HCT116 (cell line): ENCODE measurements around the gene IRAK4. TPM values are rescaled to one million over a fixed set of nuclear protein-coding genes. Genes with fewer than 3 reads are reported as not detected.

ENCODE experiments used
- ATAC-seq: fragments of 200-7000 bp; cut with Tn5 transposase; 2 replicates; pipeline ENCODE4 v1.9.1; 2020; ENCODE audit warnings: mild to moderate bottlenecking, moderate library complexity
- BruUV-seq: library from RNA; stranded (reverse); fragments of 400-500 nt; replicated peaks from 2 replicates; lab custom pipeline; 2021; lab: Mats Ljungman, UMichigan
- CTCF ChIA-PET: fragments of 300-600 bp; sonication (Branson Sonifier 250); formaldehyde crosslinking; loops from one replicate; lab custom pipeline; 2021; ENCODE audit warnings: antibody characterized with exemption; lab: Charles Lee
- POLR2A ChIA-PET: fragments of 300-600, 350-600 bp; sonication (Branson Sonifier 250); formaldehyde crosslinking; loops from one replicate; lab custom pipeline; 2021; ENCODE audit warnings: antibody characterized with exemption; lab: Charles Lee
- RAD21 ChIA-PET, 2 experiments: fragments of 300-600 bp; sonication (Branson Sonifier 250); formaldehyde crosslinking; loops; one replicate each; lab custom pipeline; 2023; ENCODE audit warnings: low total read pairs in 2 of 2; ENCODE audit not compliant: uncharacterized antibody in 2 of 2, unreplicated experiment in 2 of 2, low non-redundant PET in 1 of 2; lab: Charles Lee
- DNase-seq: peaks from one replicate; pipeline ENCODE4 v3.0.0-alpha.2; 2010; ENCODE audit warnings: low read depth, low spot score
- H2AFZ ChIP-seq: fragments of 200-600 bp; shearing (Covaris generic), sonication (generic); 2 replicates; pipeline ENCODE4 v1.6.1; 2017; ENCODE audit warnings: low read depth, mixed run types, mixed read lengths, antibody characterized with exemption, low read length; ENCODE audit not compliant: poor library complexity, severe bottlenecking
- H3K27ac ChIP-seq: 2 replicates; pipeline ENCODE4 v1.5.1; 2012; ENCODE audit warnings: low read depth, low read length
- H3K27me3 ChIP-seq: fragments of 200-600 bp; sonication (generic); 2 replicates; pipeline ENCODE4 v1.6.1; 2016; ENCODE audit warnings: mixed run types, low read length, mixed read lengths; ENCODE audit not compliant: insufficient read depth
- H3K36me3 ChIP-seq, 2 experiments: fragments of 200-500 bp in 1 of 2; fragments of 200-600 bp in 1 of 2; sonication (Bioruptor generic) in 1 of 2; sonication (generic) in 1 of 2; 2 replicates each; pipeline versions ENCODE4 v1.5.1 to v1.6.1; 2014 to 2016; ENCODE audit warnings: low read length in 2 of 2, inconsistent platforms in 1 of 2, mixed read lengths in 1 of 2, mixed run types in 1 of 2; ENCODE audit not compliant: insufficient read depth in 2 of 2, control insufficient read depth in 1 of 2
- H3K4me1 ChIP-seq, 2 experiments: fragments of 200-600 bp in 1 of 2; sonication (generic) in 1 of 2; 2 replicates each; pipeline versions ENCODE4 v1.5.1 to v1.6.1; 2012 to 2017; ENCODE audit warnings: low read length in 2 of 2, inconsistent platforms in 1 of 2, mild to moderate bottlenecking in 1 of 2, mixed read lengths in 1 of 2, mixed run types in 1 of 2, moderate library complexity in 1 of 2; ENCODE audit not compliant: insufficient read depth in 2 of 2, control insufficient read depth in 1 of 2
- H3K4me2 ChIP-seq: fragments of 200-600 bp; sonication (generic); 2 replicates; pipeline ENCODE4 v1.6.1; 2017; ENCODE audit warnings: mixed run types, low read length, mixed read lengths
- H3K4me3 ChIP-seq, 2 experiments: fragments of 200-600 bp in 1 of 2; sonication (generic) in 1 of 2; replicated peaks in 1 of 2; 2 replicates each; pipeline ENCODE4 v1.5.1; 2011 to 2016; ENCODE audit warnings: low read length in 2 of 2, control low read depth in 1 of 2, low read depth in 1 of 2, mild to moderate bottlenecking in 1 of 2, mixed read lengths in 1 of 2, mixed run types in 1 of 2
- H3K79me2 ChIP-seq: fragments of 200-600 bp; sonication (generic); 2 replicates; pipeline ENCODE4 v1.6.1; 2017; ENCODE audit warnings: mild to moderate bottlenecking, mixed run types, low read length, moderate library complexity, mixed read lengths; ENCODE audit not compliant: insufficient read depth
- H3K9ac ChIP-seq: fragments of 200-600 bp; sonication (generic); 2 replicates; pipeline ENCODE4 v1.6.1; 2016; ENCODE audit warnings: low read length, mixed read lengths
- H3K9me2 ChIP-seq: fragments of 200-600 bp; sonication (generic), shearing (Covaris generic); 2 replicates; pipeline ENCODE4 v1.6.1; 2017; ENCODE audit warnings: mixed run types, mild to moderate bottlenecking, moderate library complexity; ENCODE audit not compliant: insufficient read depth
- H3K9me3 ChIP-seq, 2 experiments: fragments of 200-500 bp in 1 of 2; fragments of 200-600 bp in 1 of 2; sonication (Bioruptor generic) in 1 of 2; sonication (generic) in 1 of 2; 2 replicates each; pipeline ENCODE4 v1.6.1; 2014 to 2017; ENCODE audit warnings: low read length in 2 of 2, mixed read lengths in 2 of 2, inconsistent platforms in 1 of 2, low read depth in 1 of 2, mild to moderate bottlenecking in 1 of 2, mixed run types in 1 of 2, moderate library complexity in 1 of 2; ENCODE audit not compliant: control insufficient read depth in 1 of 2, insufficient read depth in 1 of 2
- H4K20me1 ChIP-seq: fragments of 200-600 bp; sonication (generic), shearing (Covaris generic); 2 replicates; pipeline ENCODE4 v1.6.1; 2017; ENCODE audit warnings: mixed run types, mild to moderate bottlenecking, moderate library complexity; ENCODE audit not compliant: insufficient read depth
- ELF1 ChIP-seq: IDR thresholded peaks from 2 replicates; pipeline ENCODE4 v1.6.1; 2012; ENCODE audit warnings: low read depth, borderline replicate concordance
- EZH2 ChIP-seq: fragments of 200-600 bp; sonication (generic); IDR thresholded peaks from 2 replicates; pipeline ENCODE4 v1.6.1; 2017; ENCODE audit warnings: antibody characterized with exemption, mixed run types
- EZH2phosphoT487 ChIP-seq: fragments of 200-600 bp; IDR thresholded peaks from 2 replicates; pipeline ENCODE4 v1.6.1; 2018; ENCODE audit warnings: antibody characterized with exemption, borderline replicate concordance
- FOSL1 ChIP-seq: IDR thresholded peaks from 2 replicates; pipeline ENCODE4 v1.6.1; 2012; ENCODE audit warnings: low read depth
- POLR2AphosphoS5 ChIP-seq: IDR thresholded peaks from 2 replicates; pipeline ENCODE4 v1.6.1; 2011; ENCODE audit warnings: mild to moderate bottlenecking, low read depth, low read length, moderate library complexity
- SP1 ChIP-seq: IDR thresholded peaks from 2 replicates; pipeline ENCODE4 v1.6.1; 2012; ENCODE audit warnings: low read depth
- ZBTB33 ChIP-seq: IDR thresholded peaks from 2 replicates; pipeline ENCODE4 v1.6.1; 2011; ENCODE audit warnings: mild to moderate bottlenecking, low read length, moderate library complexity; ENCODE audit not compliant: insufficient replicate concordance; ENCODE audit errors: extremely low read depth
- intact Hi-C: fragments of 100-400 bp; cut with micrococcal nuclease; formaldehyde crosslinking; loops from 2 replicates; pipeline ENCODE4 v1.10.0; 2022
- total RNA-seq: library from RNA; stranded (reverse); gene quantifications from one replicate; pipeline ENCODE4 v1.2.1, GENCODE V29; 2021; ENCODE audit not compliant: unreplicated experiment
- TF ChIP-seq, protein P1 (sequence below), 3 experiments: fragments of 200-600 bp in 1 of 3; sonication (generic) in 1 of 3; IDR thresholded peaks in 2 of 3; conservative IDR thresholded peaks in 1 of 3; 2 replicates each; pipeline ENCODE4 v1.5.1; 2012 to 2017; ENCODE audit warnings: low read depth in 2 of 3, low read length in 2 of 3, antibody characterized with exemption in 1 of 3, borderline replicate concordance in 1 of 3, control low read depth in 1 of 3, mild to moderate bottlenecking in 1 of 3, mixed read lengths in 1 of 3, mixed run types in 1 of 3, moderate library complexity in 1 of 3; ENCODE audit not compliant: insufficient read depth in 1 of 3

The IRAK4 gene
- total RNA-seq, 1 experiment from 2014 or later: 6.9 TPM

DNA sequence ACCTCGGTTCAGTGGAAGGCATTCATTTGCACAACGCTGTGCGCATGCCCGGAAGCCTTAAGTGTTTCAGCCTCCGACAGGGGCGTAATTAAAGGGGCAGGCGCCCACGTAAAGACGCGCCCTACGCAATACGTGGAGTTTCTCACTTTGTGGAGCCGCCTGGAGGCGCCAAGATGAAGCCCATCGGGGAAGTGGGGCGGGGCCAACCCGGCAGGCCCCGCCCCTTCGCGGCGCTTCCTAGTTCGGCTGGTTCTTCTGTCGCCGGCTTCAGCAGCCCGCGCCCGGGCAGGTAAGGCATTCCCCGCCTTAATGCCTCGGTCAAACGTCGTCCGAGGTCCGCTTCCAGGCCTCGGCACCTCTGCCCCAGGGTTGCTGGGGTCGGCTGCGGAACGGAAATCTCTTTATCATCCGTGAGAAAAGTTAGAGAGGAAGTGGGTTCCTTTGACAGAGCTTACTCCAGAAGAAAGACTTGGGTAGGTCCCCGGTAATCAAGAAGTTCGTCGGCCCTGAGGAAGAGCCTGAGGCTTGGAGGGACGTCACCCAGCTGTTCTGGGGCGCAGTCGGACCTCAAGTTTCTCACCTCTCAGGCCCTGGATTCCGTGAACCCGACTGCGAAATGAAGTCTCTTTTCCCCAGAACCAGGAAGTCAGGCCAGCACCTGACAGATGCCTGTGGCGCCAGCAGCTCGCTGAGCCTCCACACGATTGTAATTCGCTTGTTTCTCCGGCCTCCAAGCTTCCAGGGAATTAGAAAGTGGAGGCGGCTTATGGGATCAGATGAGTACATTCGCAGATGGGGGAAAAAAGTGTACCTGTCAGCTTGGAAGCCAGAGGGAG is at the start of gene IRAK4, which contains the start of gene PUS7L (continued):
- TF ChIP-seq ZBTB33: no peak
- TF ChIP-seq, protein P1, sequence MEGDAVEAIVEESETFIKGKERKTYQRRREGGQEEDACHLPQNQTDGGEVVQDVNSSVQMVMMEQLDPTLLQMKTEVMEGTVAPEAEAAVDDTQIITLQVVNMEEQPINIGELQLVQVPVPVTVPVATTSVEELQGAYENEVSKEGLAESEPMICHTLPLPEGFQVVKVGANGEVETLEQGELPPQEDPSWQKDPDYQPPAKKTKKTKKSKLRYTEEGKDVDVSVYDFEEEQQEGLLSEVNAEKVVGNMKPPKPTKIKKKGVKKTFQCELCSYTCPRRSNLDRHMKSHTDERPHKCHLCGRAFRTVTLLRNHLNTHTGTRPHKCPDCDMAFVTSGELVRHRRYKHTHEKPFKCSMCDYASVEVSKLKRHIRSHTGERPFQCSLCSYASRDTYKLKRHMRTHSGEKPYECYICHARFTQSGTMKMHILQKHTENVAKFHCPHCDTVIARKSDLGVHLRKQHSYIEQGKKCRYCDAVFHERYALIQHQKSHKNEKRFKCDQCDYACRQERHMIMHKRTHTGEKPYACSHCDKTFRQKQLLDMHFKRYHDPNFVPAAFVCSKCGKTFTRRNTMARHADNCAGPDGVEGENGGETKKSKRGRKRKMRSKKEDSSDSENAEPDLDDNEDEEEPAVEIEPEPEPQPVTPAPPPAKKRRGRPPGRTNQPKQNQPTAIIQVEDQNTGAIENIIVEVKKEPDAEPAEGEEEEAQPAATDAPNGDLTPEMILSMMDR (IDR thresholded peaks at IDR 0.05 in 2 of 3, conservative IDR thresholded peaks at IDR 0.05 in 1 of 3; ENCODE audit: borderline replicate concordance in 1 of 3, insufficient read depth in 1 of 3, low read depth in 2 of 3, low read length in 2 of 3): peak; percentile 28 to 44 (median 40); a peak in 5 of 6 replicates
- TF ChIP-seq FOSL1: no peak

- RAD21 ChIA-PET: no interaction called here
- no peak overlapping the region for H3K27ac ChIP-seq
Measured at GRCh38 chr12:43711348-43711747, 47.4 kb upstream of the IRAK4 start.

More at GRCh38 chr12:43711348-43711747, 47.4 kb upstream of the IRAK4 start:
- H3K27me3 ChIP-seq: no peaks in the 10 kb centered on the region
- DNase-seq: no peak
- no peak overlapping the region for H3K4me3 ChIP-seq
- POLR2A ChIA-PET: no interaction called here
- no TSS peak for BruUV-seq
- no peaks in the 10 kb centered on the region for H4K20me1 ChIP-seq
- H3K36me3 ChIP-seq: no peaks in the 10 kb centered on the region
- intact Hi-C loops: no loop called here
- no peak overlapping the region for H3K9ac ChIP-seq
- TF ChIP-seq EZH2 (no peak), POLR2AphosphoS5 (no peak), ELF1 (no peak), EZH2phosphoT487 (no peak), SP1 (no peak)
- TF ChIP-seq, all 23 proteins: peak for 0
- CTCF ChIA-PET: no interaction called here
- Histone ChIP-seq H3K9me2 (no peaks in the 10 kb centered on the region; the same call in 1 of the 2 replicates), H3K9me3 (no peaks in the 10 kb centered on the region), H3K4me2 (no peak overlapping the region), H3K4me1 (no peaks in the 10 kb centered on the region), H3K79me2 (no peaks in the 10 kb centered on the region), H2AFZ (no peak overlapping the region)
- no peak for ATAC-seq
